HepG2 (cell line): ENCODE data around the gene IP6K3. TPM values are rescaled to one million over a fixed set of nuclear protein-coding genes. Genes with fewer than 3 reads are reported as not detected.

Experiments
- ATAC-seq: fragments of 200-7000 bp; cut with Tn5 transposase; 3 replicates; pipeline ENCODE4 v1.9.1; 2020; ENCODE audit warnings: mild to moderate bottlenecking, moderate library complexity
- BruUV-seq: library from RNA; stranded (reverse); fragments of 400-500 nt; replicated peaks from 2 replicates; lab custom pipeline; 2021; lab: Mats Ljungman, UMichigan
- CTCF ChIA-PET: fragments of 300-600 bp; formaldehyde crosslinking; extraction: SDS; loops from one replicate; lab custom pipeline; 2021; ENCODE audit warnings: low total read pairs, inconsistent platforms, low intra/inter-chr PET ratio; lab: Yijun Ruan, JAX
- POLR2A ChIA-PET: fragments of 350-600 bp; sonication (Branson Sonifier 250); formaldehyde crosslinking; loops from one replicate; lab custom pipeline; 2020; ENCODE audit warnings: antibody characterized with exemption, inconsistent platforms; lab: Yijun Ruan, JAX
- DNase-seq: peaks from one replicate; pipeline ENCODE4 v3.0.0-alpha.2; 2015; ENCODE audit warnings: low spot score
- FAIRE-seq: peaks from 3 replicates; lab custom pipeline; 2011; peaks lifted over from hg19 to GRCh38; lab: Jason Lieb, UNC
- H2AFZ ChIP-seq: one replicate; pipeline ENCODE4 v1.6.1; 2011; ENCODE audit warnings: low read length, inconsistent platforms
- H3K27ac ChIP-seq: fragments of 300-600 bp; 3 replicates; pipeline ENCODE4 v1.8.0; 2011; ENCODE audit warnings: mixed run types, mild to moderate bottlenecking, mixed read lengths, low read length, inconsistent platforms; ENCODE audit not compliant: insufficient read depth; ENCODE audit errors: extremely low read length
- H3K27me3 ChIP-seq, 2 experiments: fragments of 200-600 bp in 1 of 2; 2 replicates in 1 of 2; 3 replicates in 1 of 2; pipeline versions ENCODE4 v1.6.0 to v1.8.0; 2011; ENCODE audit warnings: low read length in 2 of 2, mild to moderate bottlenecking in 2 of 2, moderate library complexity in 2 of 2, inconsistent platforms in 1 of 2; ENCODE audit not compliant: insufficient read depth in 2 of 2, control insufficient read depth in 1 of 2
- H3K36me3 ChIP-seq, 2 experiments: fragments of 200-600 bp in 1 of 2; replicated peaks in 1 of 2; 2 replicates in 1 of 2; 3 replicates in 1 of 2; pipeline versions ENCODE4 v1.5.1 to v1.8.0; 2011; ENCODE audit warnings: low read length in 2 of 2, inconsistent platforms in 1 of 2; ENCODE audit not compliant: insufficient read depth in 2 of 2, control insufficient read depth in 1 of 2
- H3K4me1 ChIP-seq: 2 replicates; pipeline ENCODE4 v1.5.1; 2012; ENCODE audit warnings: low read length, inconsistent platforms; ENCODE audit not compliant: insufficient read depth
- H3K4me2 ChIP-seq: 2 replicates; pipeline ENCODE4 v1.6.0; 2011; ENCODE audit warnings: low read depth, low read length, inconsistent platforms
- H3K4me3 ChIP-seq, 3 experiments: fragments of 200-600 bp in 1 of 3; sonication (generic), shearing (Covaris generic) in 1 of 3; replicated peaks in 1 of 3; 2 replicates each; pipeline ENCODE4 v1.5.1; 2011 to 2016; ENCODE audit warnings: low read length in 3 of 3, inconsistent platforms in 2 of 3, low read depth in 2 of 3, mild to moderate bottlenecking in 2 of 3, control low read depth in 1 of 3, mixed read lengths in 1 of 3; ENCODE audit not compliant: insufficient read depth in 1 of 3
- H3K79me2 ChIP-seq: one replicate; pipeline ENCODE4 v1.6.1; 2011; ENCODE audit warnings: low read length, inconsistent platforms; ENCODE audit not compliant: insufficient read depth
- H3K9ac ChIP-seq: 2 replicates; pipeline ENCODE4 v1.6.0; 2011; ENCODE audit warnings: mild to moderate bottlenecking, low read depth, low read length, inconsistent platforms; ENCODE audit not compliant: insufficient read depth
- H3K9me3 ChIP-seq: 2 replicates; pipeline ENCODE4 v1.5.1; 2012; ENCODE audit warnings: mild to moderate bottlenecking, low read length
- H4K20me1 ChIP-seq: 2 replicates; pipeline ENCODE4 v1.6.0; 2011; ENCODE audit warnings: inconsistent platforms, mild to moderate bottlenecking, low read length, moderate library complexity; ENCODE audit not compliant: insufficient read depth
- ATF6 ChIP-seq: sonication (generic); formaldehyde crosslinking; conservative IDR thresholded peaks from 2 replicates; pipeline ENCODE4 v1.4.0; 2020; ENCODE audit warnings: missing genetic modification reagents
- MAF1 ChIP-seq: sonication (generic); formaldehyde crosslinking; IDR thresholded peaks from 2 replicates; pipeline ENCODE4 v1.5.0; 2020; ENCODE audit warnings: missing genetic modification reagents, borderline replicate concordance
- MYPOP ChIP-seq: sonication (generic); formaldehyde crosslinking; IDR thresholded peaks from 2 replicates; pipeline ENCODE4 v1.8.1; 2023; ENCODE audit warnings: mild to moderate bottlenecking, moderate library complexity, missing genetic modification reagents
- ZFP90 ChIP-seq: sonication (generic); formaldehyde crosslinking; IDR thresholded peaks from 2 replicates; pipeline ENCODE4 v1.8.0; 2022; ENCODE audit warnings: missing genetic modification reagents, mild to moderate bottlenecking, inconsistent platforms, borderline replicate concordance
- ZNF337 ChIP-seq: sonication (generic); formaldehyde crosslinking; IDR thresholded peaks from 2 replicates; pipeline ENCODE4 v1.5.1; 2020; ENCODE audit warnings: missing genetic modification reagents, low read depth, mild to moderate bottlenecking, borderline replicate concordance
- WGBS: methylation state at CpG from one replicate; pipeline ENCODE4 v1.1.6; 2017; ENCODE audit warnings: low lambda C conversion rate; 5-methylcytosine and 5-hydroxymethylcytosine counted together
- in situ Hi-C: cut with HindIII; loops from 2 replicates; pipeline ENCODE4 v1.10.0; 2017; ENCODE audit warnings: low pct_unique_long_range_greater_than_20kb; ENCODE audit not compliant: extremely low pct_ligation_motif_present
- intact Hi-C: fragments of 100-400 bp; cut with micrococcal nuclease; formaldehyde crosslinking; loops from one replicate; pipeline ENCODE4 v1.10.0; 2022; ENCODE audit not compliant: unreplicated experiment
- polyA plus RNA-seq, 8 experiments: library from polyadenylated mRNA; depleted of rRNA in 3 of 8; stranded (reverse) in 7 of 8; unstranded in 1 of 8; fragments of >200 nt; fragmentation: Illumina TruSeq in 4 of 8; extraction: Trizol in 4 of 8; gene quantifications; 2 replicates each; pipeline versions ENCODE4 v1.2.1 to v1.2.3, GENCODE V29; 2011 to 2016; ENCODE audit warnings: low read depth in 4 of 8, missing spikeins in 1 of 8, mixed read lengths in 1 of 8; ENCODE audit not compliant: insufficient read depth in 1 of 8
- total RNA-seq, 5 experiments: library from RNA; depleted of rRNA; stranded (reverse); fragments of >200 nt; fragmentation: Illumina TruSeq; extraction: Trizol; gene quantifications; 2 replicates each; pipeline ENCODE4 v1.2.3, GENCODE V29; 2016; ENCODE audit warnings: low read depth in 1 of 5
- TF ChIP-seq, protein P1 (sequence below): sonication (generic); formaldehyde crosslinking; IDR thresholded peaks from 2 replicates; pipeline ENCODE4 v1.4.0; 2020; ENCODE audit warnings: mild to moderate bottlenecking, low read depth, missing genetic modification reagents

Gene IP6K3
- total and polyA plus RNA-seq, 2 of the 13 experiments (the other 11 are each of a cell fraction or from before 2014, with no cell fraction given), result 0.11 to 0.18 TPM

- ATAC-seq, result no peak
- Histone ChIP-seq H3K9ac (no peak overlapping the region), H3K36me3 (no peaks in the 10 kb centered on the region; a peak in 1 of 5 replicates), H3K27ac (no peak overlapping the region)
- CTCF ChIA-PET, result no interaction called here
- TF ChIP-seq MAF1 (no peak), ZNF337 (no peak), ZFP90 (CRISPR knock-in tag) (no peak), MYPOP (CRISPR knock-in tag) (no peak), ATF6 (no peak)
- TF ChIP-seq, protein P1, sequence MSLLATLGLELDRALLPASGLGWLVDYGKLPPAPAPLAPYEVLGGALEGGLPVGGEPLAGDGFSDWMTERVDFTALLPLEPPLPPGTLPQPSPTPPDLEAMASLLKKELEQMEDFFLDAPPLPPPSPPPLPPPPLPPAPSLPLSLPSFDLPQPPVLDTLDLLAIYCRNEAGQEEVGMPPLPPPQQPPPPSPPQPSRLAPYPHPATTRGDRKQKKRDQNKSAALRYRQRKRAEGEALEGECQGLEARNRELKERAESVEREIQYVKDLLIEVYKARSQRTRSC (CRISPR knock-in tag), result no peak
- TF ChIP-seq, all 625 proteins: peak for 0
- Histone ChIP-seq H3K79me2 (peaks cover 24% of the 10 kb centered on the region), H3K4me3 (no peak overlapping the region), H2AFZ (no peak overlapping the region), H4K20me1 (peaks cover 9% of the 10 kb centered on the region; the same call in 1 of the 2 replicates), H3K9me3 (no peaks in the 10 kb centered on the region), H3K4me2 (no peak overlapping the region), H3K4me1 (peaks cover 57% of the 10 kb centered on the region), H3K27me3 (peaks cover 0 to 16% of the 10 kb centered on the region in 2 experiments; a peak in 2 of 5 replicates)
- 88% methylated on average over 2 of the region's 2 CpGs for WGBS
- BruUV-seq, result no TSS peak
- intact Hi-C loops (no loop called here), in situ Hi-C loops (no loop called here)
- FAIRE-seq (no peak), DNase-seq (no peak)
- POLR2A ChIA-PET, result no interaction called here
These were observed 43.7 kb upstream of the IP6K3 start for GRCh38 chr6:33790379-33790778.
